Loucy (cell line): Measurements from ENCODE around the gene TSC2.

ENCODE experiments used
- H2AFZ ChIP-seq: fragments of 200-600 bp; sonication (generic); 2 replicates; pipeline ENCODE4 v1.6.0; 2016; ENCODE audit warnings: antibody characterized with exemption, mild to moderate bottlenecking, low read length, moderate library complexity
- H3F3A ChIP-seq: fragments of 200-600 bp; 2 replicates; pipeline ENCODE4 v1.6.0; 2016; ENCODE audit warnings: antibody characterized with exemption, low read depth, mild to moderate bottlenecking
- H3K27me3 ChIP-seq: fragments of 200-600 bp; sonication (generic); 2 replicates; pipeline ENCODE4 v1.6.1; 2014; ENCODE audit warnings: low read length, mild to moderate bottlenecking; ENCODE audit not compliant: insufficient read depth, poor library complexity, severe bottlenecking
- H3K36me3 ChIP-seq: fragments of 200-600 bp; sonication (generic); 2 replicates; pipeline ENCODE4 v1.6.1; 2016; ENCODE audit warnings: low read length; ENCODE audit not compliant: insufficient read depth
- H3K4me1 ChIP-seq: fragments of 200-600 bp; sonication (generic); 2 replicates; pipeline ENCODE4 v1.5.1; 2014; ENCODE audit warnings: low read length, mild to moderate bottlenecking; ENCODE audit not compliant: insufficient read depth, poor library complexity, severe bottlenecking
- H3K4me2 ChIP-seq: fragments of 200-600 bp; sonication (generic); 2 replicates; pipeline ENCODE4 v1.6.0; 2014; ENCODE audit warnings: antibody characterized with exemption, low read length, low read depth, mild to moderate bottlenecking; ENCODE audit not compliant: poor library complexity, severe bottlenecking
- H3K4me3 ChIP-seq: fragments of 200-600 bp; sonication (generic); 2 replicates; pipeline ENCODE4 v1.5.1; 2014; ENCODE audit warnings: low read length, mild to moderate bottlenecking, mixed read lengths; ENCODE audit not compliant: poor library complexity, severe bottlenecking
- H3K79me2 ChIP-seq: fragments of 200-600 bp; sonication (generic); 2 replicates; pipeline ENCODE4 v1.6.1; 2014; ENCODE audit warnings: low read length; ENCODE audit not compliant: insufficient read depth
- H3K9ac ChIP-seq: fragments of 200-600 bp; sonication (generic); 2 replicates; pipeline ENCODE4 v1.6.0; 2014; ENCODE audit warnings: mild to moderate bottlenecking, low read depth, low read length, moderate library complexity; ENCODE audit not compliant: poor library complexity, severe bottlenecking
- H3K9me2 ChIP-seq: fragments of 200-600 bp; sonication (generic); replicated peaks from 2 replicates; pipeline ENCODE4 v1.6.1; 2016; ENCODE audit warnings: low read depth, low read length, mixed read lengths
- H3K9me3 ChIP-seq: fragments of 200-600 bp; sonication (generic); 2 replicates; pipeline ENCODE4 v1.6.1; 2014; ENCODE audit warnings: mild to moderate bottlenecking, antibody characterized with exemption, low read length, low read depth; ENCODE audit not compliant: insufficient read depth
- H4K20me1 ChIP-seq: fragments of 200-600 bp; sonication (generic); 2 replicates; pipeline ENCODE4 v1.6.0; 2014; ENCODE audit warnings: antibody characterized with exemption, low read length, mild to moderate bottlenecking; ENCODE audit not compliant: insufficient read depth, poor library complexity, severe bottlenecking
- EZH2phosphoT487 ChIP-seq: fragments of 200-600 bp; IDR thresholded peaks from 2 replicates; pipeline ENCODE4 v1.6.1; 2018; ENCODE audit warnings: antibody characterized with exemption, mild to moderate bottlenecking, moderate library complexity, borderline replicate concordance
- TF ChIP-seq, protein P1 (sequence below): fragments of 200-600 bp; sonication (generic); conservative IDR thresholded peaks from 2 replicates; pipeline ENCODE4 v1.5.1; 2014; ENCODE audit warnings: mild to moderate bottlenecking, antibody characterized with exemption, low read length

TSC2 gene

DNA sequence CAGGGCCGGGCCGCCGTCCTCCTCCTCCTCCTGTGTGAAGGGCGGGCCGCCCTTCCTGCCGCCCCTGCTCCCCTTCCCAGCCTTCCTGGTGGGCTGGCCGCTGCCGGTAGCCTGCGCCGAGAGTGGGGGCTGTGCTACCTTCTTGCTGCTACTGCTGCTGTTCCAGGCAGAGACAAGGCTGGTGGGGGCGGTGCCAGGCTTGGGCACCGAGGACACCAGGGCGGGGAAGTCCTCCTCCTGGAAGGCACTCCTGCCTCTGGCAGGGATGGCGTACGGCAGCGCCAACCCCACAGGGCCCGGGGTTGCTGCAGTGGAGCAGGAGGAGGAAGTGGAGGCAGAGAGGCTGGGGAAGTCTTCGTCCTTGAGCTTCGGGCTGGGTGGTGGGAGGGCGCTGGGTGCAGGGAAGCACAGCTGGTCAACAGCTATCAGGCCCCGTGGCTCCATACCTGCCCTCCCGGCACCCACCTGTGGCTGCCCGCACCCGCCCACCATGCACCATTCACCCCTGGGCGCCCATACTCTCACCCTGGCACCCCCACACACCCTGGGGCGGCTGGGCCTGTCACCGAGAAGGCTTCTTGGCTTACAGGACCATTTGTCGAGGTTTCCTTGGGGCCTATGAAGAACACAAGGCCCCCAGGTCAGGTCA lies 47.8 kb upstream of the TSC2 start:
- no peak overlapping the region for H2AFZ ChIP-seq
- peaks cover 4% of the 10 kb centered on the region for H4K20me1 ChIP-seq
- peaks cover 31% of the 10 kb centered on the region; the same call in 1 of the 2 replicates for H3K36me3 ChIP-seq
- no peaks in the 10 kb centered on the region for H3K9me2 ChIP-seq
- peaks cover 11% of the 10 kb centered on the region; the same call in 1 of the 2 replicates for H3K79me2 ChIP-seq
- H3K9me3 ChIP-seq: no peaks in the 10 kb centered on the region
- H3K4me2 ChIP-seq: no peak overlapping the region
- H3K4me3 ChIP-seq: no peak overlapping the region
- no peak for TF ChIP-seq EZH2phosphoT487
- TF ChIP-seq, protein P1, sequence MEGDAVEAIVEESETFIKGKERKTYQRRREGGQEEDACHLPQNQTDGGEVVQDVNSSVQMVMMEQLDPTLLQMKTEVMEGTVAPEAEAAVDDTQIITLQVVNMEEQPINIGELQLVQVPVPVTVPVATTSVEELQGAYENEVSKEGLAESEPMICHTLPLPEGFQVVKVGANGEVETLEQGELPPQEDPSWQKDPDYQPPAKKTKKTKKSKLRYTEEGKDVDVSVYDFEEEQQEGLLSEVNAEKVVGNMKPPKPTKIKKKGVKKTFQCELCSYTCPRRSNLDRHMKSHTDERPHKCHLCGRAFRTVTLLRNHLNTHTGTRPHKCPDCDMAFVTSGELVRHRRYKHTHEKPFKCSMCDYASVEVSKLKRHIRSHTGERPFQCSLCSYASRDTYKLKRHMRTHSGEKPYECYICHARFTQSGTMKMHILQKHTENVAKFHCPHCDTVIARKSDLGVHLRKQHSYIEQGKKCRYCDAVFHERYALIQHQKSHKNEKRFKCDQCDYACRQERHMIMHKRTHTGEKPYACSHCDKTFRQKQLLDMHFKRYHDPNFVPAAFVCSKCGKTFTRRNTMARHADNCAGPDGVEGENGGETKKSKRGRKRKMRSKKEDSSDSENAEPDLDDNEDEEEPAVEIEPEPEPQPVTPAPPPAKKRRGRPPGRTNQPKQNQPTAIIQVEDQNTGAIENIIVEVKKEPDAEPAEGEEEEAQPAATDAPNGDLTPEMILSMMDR: no peak
- no peaks in the 10 kb centered on the region for H3F3A ChIP-seq
- no peaks in the 10 kb centered on the region for H3K27me3 ChIP-seq
- H3K4me1 ChIP-seq: no peaks in the 10 kb centered on the region
- H3K9ac ChIP-seq: no peak overlapping the region

DNA sequence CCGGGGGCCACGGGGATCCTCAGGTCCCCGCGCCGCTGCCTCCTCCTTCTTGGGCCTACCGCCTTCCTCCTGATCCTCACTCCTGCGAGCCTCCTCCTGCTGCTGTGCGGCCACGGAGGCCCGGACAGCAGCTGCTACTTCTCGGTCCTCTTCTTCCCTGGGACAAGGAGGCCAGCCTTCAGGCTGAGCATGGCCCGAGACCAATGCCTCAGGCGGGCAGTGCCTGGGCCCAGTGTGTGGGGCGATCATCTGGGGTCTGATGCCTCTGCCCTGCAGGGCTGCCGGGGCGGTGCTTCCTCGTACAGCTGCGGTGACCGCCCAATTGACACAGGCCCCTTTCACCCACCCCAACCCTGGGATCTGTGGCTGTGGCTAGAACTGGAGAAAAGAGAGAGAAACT lies 46.8 kb upstream of the TSC2 start:
- H3K4me2 ChIP-seq: no peak overlapping the region
- peaks cover 21% of the 10 kb centered on the region; the same call in 1 of the 2 replicates for H3K79me2 ChIP-seq
- H3K9me3 ChIP-seq: no peaks in the 10 kb centered on the region
- H3F3A ChIP-seq: no peaks in the 10 kb centered on the region
- peaks cover 31% of the 10 kb centered on the region; the same call in 1 of the 2 replicates for H3K36me3 ChIP-seq
- no peak overlapping the region for H3K9ac ChIP-seq
- no peak overlapping the region for H3K4me3 ChIP-seq
- no peaks in the 10 kb centered on the region for H3K4me1 ChIP-seq
- TF ChIP-seq, protein P1: no peak
- no peak for TF ChIP-seq EZH2phosphoT487
- H2AFZ ChIP-seq: no peak overlapping the region
- no peaks in the 10 kb centered on the region for H3K27me3 ChIP-seq
- no peaks in the 10 kb centered on the region for H3K9me2 ChIP-seq
- H4K20me1 ChIP-seq: peaks cover 4% of the 10 kb centered on the region

DNA sequence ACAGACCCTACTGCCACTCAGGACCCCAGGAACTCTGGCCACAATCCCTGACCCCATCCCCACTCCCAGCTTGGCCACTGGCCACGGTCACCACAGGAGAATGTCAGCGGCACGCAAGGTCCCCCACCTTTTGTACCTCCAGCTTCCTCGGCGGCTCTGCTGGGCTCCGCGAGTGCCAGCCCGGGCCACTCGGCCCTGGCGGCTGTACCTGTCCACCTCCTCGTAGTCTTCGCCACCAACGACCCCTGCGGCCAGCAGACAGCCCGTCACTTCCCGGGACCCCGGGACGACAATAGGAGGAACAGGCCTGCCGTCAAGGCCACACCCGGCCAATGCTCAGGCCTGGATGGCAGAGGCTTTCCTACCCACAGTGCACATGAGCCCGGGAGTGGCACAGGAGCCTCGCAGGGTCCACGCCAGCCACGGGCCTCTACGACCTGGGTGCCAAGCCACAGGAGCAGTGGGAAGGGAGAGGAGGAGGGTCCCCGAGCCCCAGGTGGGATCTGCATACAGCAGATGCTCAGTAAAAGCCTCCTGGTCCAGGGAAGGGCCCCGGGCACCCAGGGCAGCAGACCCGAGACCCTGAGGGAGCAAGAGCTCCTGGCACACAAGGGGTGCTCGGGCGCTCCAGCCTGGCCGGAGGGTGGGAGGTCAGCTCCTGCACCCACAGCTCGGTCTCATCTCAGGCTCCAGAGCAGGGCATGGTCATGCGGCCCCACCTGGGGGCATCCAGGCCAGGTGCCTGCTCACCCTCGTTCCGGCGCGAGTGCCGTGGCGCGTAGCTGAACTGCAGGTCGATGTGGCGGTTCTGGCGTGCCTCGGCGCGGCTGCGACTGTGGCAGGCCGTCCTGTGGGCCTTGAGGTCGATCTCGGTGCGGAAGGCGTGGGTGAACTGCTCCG lies 46.1 kb upstream of the TSC2 start:
- Histone ChIP-seq H3K27me3 (no peaks in the 10 kb centered on the region), H3K79me2 (peaks cover 28% of the 10 kb centered on the region), H3K9me3 (no peaks in the 10 kb centered on the region), H3K4me2 (no peak overlapping the region), H3K9me2 (no peaks in the 10 kb centered on the region), H2AFZ (no peak overlapping the region), H3F3A (no peaks in the 10 kb centered on the region), H3K9ac (no peak overlapping the region), H4K20me1 (peaks cover 4% of the 10 kb centered on the region), H3K4me1 (no peaks in the 10 kb centered on the region), H3K36me3 (peaks cover 31% of the 10 kb centered on the region; the same call in 1 of the 2 replicates), H3K4me3 (no peak overlapping the region)
- TF ChIP-seq, protein P1: no peak
- no peak for TF ChIP-seq EZH2phosphoT487
